HG03432 (cell line): ENCODE data around the gene PGBD1.
A peak's percentile ranks its signal among the peaks of the same experiment; 100 is the strongest.
"Not testable (repeated sequence)": the region's sequence is repeated elsewhere in the genome, so short reads cannot be mapped to it uniquely, and the experiment has no call there.

Experiments
- ATAC-seq: cut with Tn5 transposase; IDR thresholded peaks from one replicate; pipeline ENCODE4 v1.9.1; 2021; ENCODE audit warnings: mild to moderate bottlenecking, moderate library complexity; ENCODE audit not compliant: unreplicated experiment

The PGBD1 gene

DNA sequence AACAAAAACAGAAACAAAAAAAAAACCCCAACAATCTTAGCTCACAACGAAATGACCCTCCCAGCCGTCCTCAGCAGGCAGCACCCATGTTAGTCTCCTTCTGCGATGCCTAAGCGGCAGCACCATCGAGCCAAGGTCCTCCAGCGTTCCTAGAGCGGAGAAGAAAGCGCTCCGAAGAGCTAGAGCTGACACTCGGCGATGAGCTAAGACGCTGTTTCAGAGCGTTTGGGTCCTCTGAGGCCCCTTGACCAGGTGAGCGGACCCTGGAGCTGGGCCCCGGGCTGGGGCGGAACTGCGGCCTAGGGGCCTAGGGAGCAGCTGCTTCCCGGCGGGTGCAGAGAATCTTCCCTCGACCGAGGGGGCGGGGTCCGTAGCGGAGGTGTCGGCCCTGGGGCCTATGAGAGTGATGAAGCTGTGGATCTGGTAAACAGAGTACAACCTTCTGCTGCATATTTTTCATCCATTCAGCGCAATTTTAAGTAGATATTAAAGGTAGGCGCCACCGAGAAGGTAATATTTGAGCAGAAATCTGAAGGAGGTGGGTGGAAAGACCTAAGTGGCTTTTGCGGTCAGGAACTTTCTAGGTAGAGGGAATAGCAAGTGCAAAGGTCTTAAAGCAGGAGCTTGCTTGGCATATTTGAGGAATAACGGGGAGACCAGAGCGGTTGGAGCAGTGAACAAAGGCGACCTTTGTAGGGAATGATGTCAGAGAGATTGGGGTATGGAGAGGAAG is 14.2 kb upstream of the PGBD1 start, which contains the start of gene ZSCAN26:
ZSCAN26 (plus strand) TSS at position 182 of the 733 bp plus-strand sequence. CDS start 4,777 bp downstream, outside the sequence.
- ATAC-seq = peak; percentile 96

DNA sequence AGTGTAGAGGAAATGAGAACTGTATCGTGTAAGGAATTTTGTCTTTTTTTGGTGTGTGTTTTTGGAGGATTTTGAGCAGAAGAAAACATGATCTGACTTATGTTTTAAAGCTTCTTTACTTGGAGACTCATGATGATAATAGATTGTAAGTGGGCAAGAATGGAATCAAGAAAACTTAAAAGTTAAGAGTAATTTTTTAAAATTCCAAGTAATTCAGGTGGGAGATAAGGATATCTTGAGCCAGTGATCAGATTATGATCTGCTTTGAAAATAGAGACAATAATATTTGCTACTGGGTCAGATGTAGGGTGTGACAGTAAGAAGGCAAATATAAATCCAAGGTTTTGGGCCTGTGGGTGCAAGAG is 13.7 kb upstream of the PGBD1 start:
- ATAC-seq = no peak

DNA sequence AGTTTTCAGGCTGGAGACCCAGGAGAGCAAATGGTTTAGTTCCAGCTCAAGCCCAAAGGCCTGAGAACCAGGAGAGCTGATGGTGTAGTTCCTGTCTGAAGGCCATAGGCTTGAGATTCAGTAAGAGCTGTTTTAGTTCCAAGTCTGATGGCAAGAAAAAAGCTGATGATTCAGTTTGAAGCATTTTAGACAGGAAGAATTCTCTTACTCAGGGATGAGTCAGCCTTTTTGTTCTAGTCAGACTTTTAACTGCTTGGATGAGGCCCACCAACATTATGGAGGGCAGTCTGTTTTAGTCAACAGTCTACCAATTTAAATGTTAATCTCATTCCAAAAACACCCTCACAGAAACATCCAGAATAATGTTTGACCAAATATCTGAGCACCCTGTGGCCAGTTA is 11.9 kb upstream of the PGBD1 start:
- ATAC-seq = no peak

DNA sequence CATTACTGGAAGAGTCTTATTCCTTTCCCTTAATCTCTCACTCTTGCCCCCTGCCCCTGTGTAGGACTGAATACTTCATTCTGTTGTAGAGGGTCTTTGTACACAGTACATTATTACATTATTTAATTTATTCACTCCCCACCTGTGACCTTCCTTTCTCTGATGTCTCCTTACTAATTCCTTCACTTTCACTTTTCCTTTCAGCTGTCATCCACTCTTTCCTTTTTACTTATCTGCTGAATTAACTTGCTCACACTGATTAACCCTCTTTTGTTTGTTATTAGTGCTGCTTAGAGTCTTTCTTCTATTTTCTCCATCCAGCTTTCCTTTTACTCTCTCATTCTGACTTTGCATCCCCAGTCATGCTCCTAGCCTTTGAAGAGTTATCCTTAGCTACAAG is 6.5 kb upstream of the PGBD1 start:
- ATAC-seq = no peak

DNA sequence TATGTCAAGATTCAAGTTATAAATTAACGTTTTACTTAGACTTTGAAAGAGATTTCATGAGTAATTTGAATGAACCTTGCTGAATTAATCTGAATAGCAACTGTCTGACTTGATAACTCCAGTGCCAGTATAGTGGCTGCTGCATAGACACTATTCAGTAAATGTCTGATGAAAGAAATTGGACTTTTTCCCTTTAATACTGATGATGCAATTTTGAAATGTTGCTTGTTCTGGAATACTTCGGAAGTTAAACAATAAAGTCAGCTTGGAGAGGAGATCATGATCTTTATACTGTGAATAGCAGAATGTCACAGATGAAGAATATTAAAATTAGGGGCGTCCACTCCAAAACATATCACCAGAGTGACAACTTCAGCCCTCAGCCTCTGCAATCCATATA is 3.6 kb upstream of the PGBD1 start:
- no peak for ATAC-seq

DNA sequence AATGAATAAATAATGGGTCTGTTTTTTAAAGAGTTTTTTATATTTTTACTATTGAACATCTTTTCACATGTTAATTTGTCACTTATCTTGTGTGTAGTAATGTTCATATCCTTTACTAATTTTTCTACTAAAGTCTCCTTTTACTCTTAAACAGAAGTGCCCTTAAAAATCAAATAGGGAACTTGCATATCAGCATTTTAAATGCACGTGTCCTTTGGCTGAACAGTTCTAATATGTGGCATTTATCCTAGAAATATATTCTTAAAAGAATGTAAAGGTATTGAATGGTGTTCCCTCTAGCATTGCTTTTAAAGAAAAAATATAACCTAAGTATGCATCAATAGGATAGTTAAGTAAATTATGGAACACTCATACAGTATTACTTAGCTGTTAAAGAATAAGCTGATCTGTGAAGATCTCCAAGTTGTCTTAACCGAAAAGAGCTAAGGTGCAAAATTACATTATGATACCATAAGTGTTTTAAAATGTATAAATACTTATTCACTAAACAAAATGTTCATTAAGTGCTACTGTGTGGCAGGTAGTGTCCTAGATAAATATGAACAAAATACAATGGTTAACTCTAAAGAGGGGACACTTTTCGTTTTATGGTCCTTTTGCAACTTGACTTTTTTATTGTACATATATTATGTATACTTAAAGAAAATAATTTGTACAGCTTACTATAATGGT is 631 bp upstream of the PGBD1 start:
- ATAC-seq = no peak

DNA sequence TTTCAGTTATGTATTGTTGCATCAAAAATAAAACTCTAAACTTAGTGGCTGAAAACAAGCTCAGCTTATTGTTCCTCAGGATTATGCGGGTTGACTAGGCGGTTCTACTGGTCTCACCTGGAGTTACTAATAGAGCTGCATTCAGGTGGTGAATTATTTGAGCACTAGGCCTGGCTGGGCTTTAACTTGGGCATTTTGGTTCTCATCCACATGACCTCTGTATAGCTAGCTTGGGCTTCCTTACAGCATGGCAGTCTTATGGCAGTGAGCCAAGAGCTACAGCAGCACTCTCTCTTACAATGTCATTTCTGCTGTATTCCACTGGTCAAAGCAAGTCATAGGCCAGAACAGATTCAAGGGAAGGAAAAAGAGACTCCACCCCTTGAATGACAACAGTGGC is 1.6 kb downstream of the PGBD1 start:
- no peak for ATAC-seq

DNA sequence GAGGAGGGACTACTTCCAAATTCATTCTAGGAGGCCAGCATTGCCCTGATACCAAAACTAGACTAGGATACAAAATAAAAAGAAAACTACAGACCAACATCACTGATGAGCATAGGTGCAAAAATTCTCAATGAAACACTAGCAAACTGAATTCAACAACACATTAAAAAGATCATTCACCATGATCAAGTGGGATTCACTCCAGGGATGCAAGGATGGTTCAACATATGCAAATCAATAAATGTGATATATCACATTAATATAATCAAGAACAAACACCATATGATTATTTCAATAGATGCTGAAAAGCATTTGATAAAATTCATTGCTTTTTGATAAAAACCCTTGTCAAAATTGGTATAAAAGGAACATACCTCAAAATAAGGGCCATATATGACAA is 10.2 kb downstream of the PGBD1 start:
- no peak for ATAC-seq

DNA sequence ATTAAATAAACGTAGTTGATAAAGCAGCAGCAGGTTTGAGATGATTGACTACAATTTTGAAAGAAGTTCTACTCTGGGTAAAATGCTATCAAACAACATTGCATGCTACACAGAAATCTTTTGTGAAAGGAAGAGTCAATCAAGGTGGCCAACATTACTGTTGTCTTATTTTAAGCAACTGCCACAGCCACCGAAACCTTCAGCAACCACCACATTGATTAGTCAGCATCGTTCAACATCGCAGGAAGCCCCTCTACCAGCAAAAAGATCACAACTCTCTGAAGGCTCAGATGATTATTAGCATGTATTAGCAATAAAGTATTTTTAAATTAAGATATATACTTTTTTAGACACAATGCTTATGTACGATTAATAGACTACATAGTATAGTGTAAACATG is 14.0 kb downstream of the PGBD1 start:
- ATAC-seq = no peak

DNA sequence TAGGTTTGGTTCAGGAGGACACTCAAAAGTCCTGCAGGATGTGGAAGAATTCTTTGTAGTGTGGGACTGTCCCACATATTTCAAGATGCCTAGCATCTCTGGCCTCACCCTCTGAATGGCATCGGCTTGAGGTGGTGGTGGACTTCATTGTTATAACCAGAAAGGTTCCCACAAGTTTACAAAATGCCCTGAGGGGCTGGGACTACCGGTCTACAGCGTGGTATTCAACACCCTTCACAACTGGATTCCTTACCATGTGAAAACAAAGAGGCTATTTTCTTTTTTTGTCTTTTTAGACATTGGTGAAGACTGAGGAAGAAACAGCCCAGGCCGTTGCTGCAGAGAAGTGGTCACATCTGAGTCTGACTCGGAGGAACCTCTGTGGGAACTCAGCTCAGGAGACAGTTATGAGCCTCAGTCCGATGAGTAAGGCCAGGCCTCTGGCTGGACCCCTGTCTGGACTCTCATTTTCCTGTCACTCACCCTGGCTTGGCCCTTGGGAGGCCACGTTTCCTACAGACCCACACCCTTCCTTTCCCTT is 15.2 kb downstream of the PGBD1 start:
- no peak for ATAC-seq

DNA sequence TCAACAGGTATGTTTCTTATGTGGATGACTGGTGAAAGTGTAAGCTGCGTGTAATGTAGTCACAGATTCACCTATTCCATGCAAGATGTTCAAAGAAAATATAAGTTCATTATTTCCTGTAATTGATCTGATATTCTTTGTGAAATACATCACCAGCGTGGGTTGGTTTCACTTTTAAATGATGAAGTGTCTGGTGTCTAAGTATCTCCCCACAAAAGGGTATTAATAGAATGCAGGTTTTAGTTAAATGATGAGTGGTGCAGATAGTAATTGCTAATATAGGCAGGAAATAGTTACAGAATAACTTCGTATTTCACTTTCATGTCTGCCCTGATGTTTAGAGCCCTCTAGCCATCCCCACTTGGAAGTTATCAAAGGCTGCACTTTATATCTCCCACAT is 22.2 kb downstream of the PGBD1 start:
- ATAC-seq = peak; percentile 89

DNA sequence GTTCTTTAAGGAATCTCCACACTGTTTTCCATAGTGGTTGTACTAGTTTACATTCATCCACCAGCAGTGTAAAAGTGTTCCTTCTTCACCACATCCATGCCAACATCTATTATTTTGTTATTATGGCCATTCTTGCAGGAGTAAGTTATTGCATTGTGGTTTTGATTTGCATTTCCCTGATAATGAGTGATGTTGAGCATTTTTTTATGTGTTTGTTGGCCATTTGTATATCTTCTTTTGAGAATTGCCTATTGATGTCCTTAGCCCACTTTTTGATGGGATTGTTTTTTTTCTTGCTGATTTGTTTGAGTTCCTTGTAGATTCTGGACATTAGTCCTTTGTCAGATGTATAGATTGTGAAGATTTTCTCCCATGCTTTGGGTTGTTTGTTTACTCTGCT is 25.0 kb downstream of the PGBD1 start:
- not testable (repeated sequence) for ATAC-seq

DNA sequence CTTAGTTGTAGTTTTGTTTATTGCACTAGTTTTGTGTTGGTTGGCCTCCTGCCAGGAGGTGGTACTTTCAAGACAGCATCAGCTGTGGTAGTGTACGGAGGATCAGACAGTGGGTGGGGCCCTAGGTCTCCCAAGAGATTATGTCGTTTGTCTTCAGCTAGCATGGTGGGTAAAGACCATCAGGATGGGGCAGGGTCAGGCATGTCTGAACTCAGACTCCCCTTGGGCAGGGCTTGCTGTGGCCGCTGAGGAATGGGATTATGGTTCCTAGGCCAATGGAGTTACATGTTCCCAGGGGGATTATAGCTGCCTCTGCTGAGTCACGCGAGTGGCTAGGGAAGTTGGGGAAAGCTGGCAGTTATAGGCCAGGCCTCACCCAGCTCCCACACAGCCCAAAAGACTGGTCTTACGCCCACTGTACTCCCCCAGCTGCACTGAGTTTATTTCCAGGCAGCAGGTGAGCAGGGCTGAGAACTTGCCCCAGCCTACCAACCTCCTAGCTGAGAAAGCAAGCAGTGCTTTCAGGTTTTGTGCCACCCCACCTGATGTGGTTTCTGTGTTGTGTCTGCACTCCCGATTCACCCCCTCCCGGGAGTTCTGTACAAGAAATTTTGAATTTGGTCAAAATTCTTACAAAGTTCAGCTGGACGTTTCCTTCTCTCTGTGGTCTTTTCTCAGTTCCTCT is 29.9 kb downstream of the PGBD1 start:
- no peak for ATAC-seq

DNA sequence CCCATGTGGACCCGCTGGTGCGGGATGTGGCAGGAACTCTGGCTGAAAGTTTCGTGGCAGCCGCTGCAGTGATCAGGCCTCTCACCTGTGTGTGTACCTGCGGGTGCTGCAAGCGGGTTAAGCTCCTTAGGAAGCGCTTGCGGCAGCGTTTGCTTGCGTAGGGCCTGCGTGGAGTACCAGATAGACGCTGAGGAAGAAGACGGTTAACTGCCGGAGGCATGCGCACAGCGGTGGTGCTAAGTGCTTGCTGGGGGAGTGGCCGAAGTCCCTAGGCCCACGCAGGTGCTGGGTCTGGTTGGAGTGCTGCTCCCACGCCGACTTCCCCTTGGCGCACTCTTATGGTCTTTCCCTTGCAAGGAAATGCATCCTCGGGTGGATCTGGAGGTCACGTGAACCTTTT is 31.6 kb downstream of the PGBD1 start:
- no peak for ATAC-seq

DNA sequence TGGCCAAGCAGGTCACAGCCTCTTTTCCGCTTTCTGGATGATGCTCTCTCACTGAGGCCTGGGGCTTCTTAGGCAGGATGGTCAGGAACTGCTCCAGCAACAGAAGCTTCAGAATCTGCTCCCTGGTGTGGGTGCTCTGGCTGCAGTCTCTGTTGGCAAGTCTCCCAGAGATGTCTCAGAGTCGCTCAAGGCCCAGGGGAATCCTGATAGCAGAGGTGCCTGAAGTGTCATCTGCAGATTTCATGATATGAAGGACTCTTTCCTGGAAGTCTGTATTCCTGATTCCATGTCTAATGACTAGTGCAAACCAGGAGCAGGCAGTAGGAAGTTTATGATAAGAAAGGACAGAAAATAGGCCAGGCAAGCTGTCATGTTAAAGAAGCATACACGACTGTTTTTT is 34.3 kb downstream of the PGBD1 start:
- ATAC-seq = no peak

DNA sequence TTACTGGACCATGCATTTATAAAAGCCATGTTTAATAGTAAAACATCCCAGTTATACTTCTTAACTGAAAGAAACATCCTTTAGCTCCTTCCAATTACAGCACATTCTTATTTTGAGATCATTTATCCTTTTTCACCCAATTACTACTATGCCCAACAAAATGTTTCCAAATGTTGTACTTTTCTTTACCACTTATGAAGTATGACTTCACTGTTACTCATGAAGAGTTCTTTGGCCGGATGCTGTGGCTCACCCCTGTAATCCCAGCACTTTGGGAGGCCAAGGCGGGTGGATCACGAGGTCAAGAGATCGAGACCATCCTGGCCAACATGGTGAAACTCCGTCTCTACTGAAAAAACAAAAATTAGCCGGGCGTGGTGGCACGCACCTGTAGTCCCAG is 36.5 kb downstream of the PGBD1 start:
- not testable (repeated sequence) for ATAC-seq

DNA sequence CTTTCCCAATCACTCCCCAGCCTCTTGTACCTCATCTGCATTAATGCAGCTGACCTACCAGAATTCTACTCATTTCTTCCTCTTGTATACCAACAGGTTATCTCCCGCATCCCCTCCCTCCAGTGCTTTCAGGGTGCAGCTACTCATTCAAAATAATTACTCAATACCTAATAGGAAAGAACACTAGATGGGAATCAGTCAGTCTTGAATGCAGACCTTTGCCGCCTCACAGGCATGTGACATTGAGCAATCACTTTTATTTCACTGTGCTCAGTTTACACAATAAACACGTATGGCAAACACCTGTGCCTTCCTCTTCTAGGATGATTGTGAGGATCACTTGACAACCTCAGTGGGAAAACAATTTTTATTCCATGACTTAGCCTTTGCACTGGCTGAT is 41.3 kb downstream of the PGBD1 start:
- no peak for ATAC-seq

DNA sequence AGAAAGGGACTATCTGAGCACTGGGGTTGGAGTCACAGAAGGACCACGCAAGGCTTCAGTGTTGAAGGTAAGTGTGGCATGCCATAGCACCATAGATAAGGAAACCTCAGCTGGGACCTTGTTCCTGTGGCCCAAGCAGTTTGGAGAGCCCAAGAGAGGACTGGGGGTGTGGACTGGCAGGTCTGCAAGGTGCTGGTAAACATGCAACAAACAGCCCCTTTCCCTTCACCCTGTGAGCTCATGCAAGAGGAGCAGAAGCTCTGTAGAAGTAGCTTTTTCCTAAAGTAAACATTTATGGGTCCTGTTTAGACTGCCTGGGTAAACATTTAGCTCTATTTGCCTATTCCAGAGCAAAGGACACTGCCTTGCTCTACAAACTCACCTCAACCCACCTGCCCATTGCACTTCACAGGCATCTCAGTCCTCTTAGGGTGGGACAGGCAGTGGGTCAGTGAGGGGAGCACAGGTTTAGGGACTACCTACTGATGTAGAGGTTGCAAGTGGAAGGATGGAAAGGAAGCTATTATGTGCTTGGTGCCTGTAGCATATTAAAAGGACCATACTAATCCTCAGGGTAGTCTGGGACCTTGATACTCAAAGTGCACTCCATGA is 42.5 kb downstream of the PGBD1 start:
- ATAC-seq = no peak

DNA sequence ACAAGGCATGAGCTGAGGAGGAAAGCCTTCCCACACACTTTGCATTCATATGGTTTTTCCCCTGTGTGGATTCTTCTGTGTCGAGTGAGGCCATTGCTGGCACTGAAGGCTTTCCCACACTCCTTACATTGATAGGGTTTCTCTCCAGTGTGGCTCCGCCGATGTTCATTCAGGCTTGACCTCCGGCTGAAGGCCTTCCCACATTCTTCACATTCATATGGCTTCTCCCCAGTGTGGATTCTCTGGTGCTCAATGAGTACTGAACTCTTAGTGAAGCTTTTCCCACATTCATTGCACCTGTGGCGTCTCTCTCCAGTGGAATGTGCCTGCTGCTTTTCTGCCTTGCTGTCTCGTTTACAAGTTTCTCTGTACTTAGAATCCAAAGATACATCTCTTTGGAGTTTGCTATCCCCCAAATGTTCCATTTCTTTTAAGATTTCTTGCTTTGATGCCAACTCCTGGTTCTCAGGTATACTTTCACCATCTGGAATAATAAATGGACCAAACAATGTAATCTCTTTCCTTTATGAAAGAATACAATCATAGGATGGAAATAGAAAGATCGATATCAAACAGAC is 45.1 kb downstream of the PGBD1 start:
- no peak for ATAC-seq

DNA sequence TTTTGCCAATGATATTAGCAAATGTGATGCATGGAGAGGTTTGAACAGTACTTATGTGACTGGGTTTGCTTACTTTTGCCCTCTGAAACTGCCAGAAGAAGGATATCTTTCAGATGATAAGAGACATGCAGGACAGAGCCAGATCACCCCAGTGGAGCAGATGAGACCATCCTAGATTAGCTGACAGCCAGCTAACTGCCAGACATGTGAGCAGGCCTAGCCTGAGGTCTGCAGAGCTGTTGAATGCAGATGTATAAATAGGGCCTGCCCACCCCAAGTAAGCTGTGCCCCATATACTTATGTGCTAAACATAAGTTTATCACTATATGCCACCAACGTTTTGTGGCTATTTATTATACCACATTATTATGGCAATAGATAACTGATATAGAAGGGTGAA is 48.7 kb downstream of the PGBD1 start:
- ATAC-seq = no peak

DNA sequence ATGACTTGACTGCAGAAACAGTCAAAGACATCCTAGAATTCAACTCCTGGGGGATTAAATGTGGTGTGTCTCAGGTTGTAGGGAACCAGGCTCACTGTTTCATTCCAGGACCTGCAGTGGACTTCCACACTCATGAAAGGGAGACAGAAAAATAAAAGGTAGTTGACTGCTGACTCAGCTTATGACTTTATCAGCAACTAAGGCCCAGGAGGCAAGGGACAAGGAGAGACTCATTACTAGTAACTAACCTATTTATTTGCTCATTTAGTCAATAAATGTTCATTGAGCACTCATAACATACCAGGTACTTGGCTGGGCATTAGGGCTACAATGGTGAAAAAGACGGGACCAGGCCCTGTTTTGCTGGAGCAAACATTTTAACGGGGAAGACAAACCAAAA is 51.7 kb downstream of the PGBD1 start:
- no peak for ATAC-seq
